Measurements from ENCODE around the gene SLC39A2.
A peak's percentile ranks its signal among the peaks of the same experiment; 100 is the strongest.
"Not testable (repeated sequence)": the region's sequence is repeated elsewhere in the genome, so short reads cannot be mapped to it uniquely, and the experiment has no call there.

Gene SLC39A2

GRCh38 chr14:21025371-21026273 lies 26.5 kb downstream of the SLC39A2 start:
- DNase-seq (ENCODE audit: low read depth, low spot score): peak; percentile 66

- no peak for DNase-seq (ENCODE audit: low read depth, low spot score)
Observed at GRCh38 chr14:21026274-21026987, 27.3 kb downstream of the SLC39A2 start.

GRCh38 chr14:21026988-21027315 lies 27.9 kb downstream of the SLC39A2 start:
- DNase-seq (ENCODE audit: low read depth, low spot score): peak; percentile 70

GRCh38 chr14:21029917-21030316 lies 30.8 kb downstream of the SLC39A2 start, which contains the start of gene TPPP2:
TSS of gene TPPP2 (plus strand) at chr14:21030217. CDS start at chr14:21030582, 365 bp downstream.
- no peak for DNase-seq (ENCODE audit: low read depth, low spot score)

GRCh38 chr14:21030531-21030930 lies 31.4 kb downstream of the SLC39A2 start:
- DNase-seq (ENCODE audit: low read depth, low spot score): no peak

GRCh38 chr14:21032326-21033132 lies 33.4 kb downstream of the SLC39A2 start:
- no peak for DNase-seq (ENCODE audit: low read depth, low spot score)

GRCh38 chr14:21033133-21033698 lies 34.1 kb downstream of the SLC39A2 start:
- no peak for DNase-seq (ENCODE audit: low read depth, low spot score)

- DNase-seq (ENCODE audit: low read depth, low spot score): no peak
Observed at GRCh38 chr14:21034707-21035106, 35.6 kb downstream of the SLC39A2 start, which contains the start of gene RNASE13. TSS of gene RNASE13 (minus strand) at chr14:21034807. CDS start at chr14:21034288, 519 bp downstream.

- no peak for DNase-seq (ENCODE audit: low read depth, low spot score)
Observed at GRCh38 chr14:21036751-21037150, 37.7 kb downstream of the SLC39A2 start.

- no peak for DNase-seq (ENCODE audit: low read depth, low spot score)
Observed at GRCh38 chr14:21037156-21037555, 38.1 kb downstream of the SLC39A2 start.

- DNase-seq (ENCODE audit: low read depth, low spot score): peak; percentile 79
Observed at GRCh38 chr14:21038441-21039422, 39.6 kb downstream of the SLC39A2 start.

GRCh38 chr14:21039585-21040369 lies 40.7 kb downstream of the SLC39A2 start:
- peak; percentile 77 for DNase-seq (ENCODE audit: low read depth, low spot score)

GRCh38 chr14:21040370-21040925 lies 41.4 kb downstream of the SLC39A2 start:
- DNase-seq (ENCODE audit: low read depth, low spot score): no peak

GRCh38 chr14:21040941-21041340 lies 41.8 kb downstream of the SLC39A2 start:
- DNase-seq (ENCODE audit: low read depth, low spot score): not testable (repeated sequence)

- DNase-seq (ENCODE audit: low read depth, low spot score): no peak
Observed at GRCh38 chr14:21041676-21042433, 42.8 kb downstream of the SLC39A2 start, which contains the start of gene RNASE7. TSS of gene RNASE7 (plus strand) at chr14:21042362. CDS start at chr14:21042993, 631 bp downstream.

GRCh38 chr14:21042918-21043317 lies 43.8 kb downstream of the SLC39A2 start:
- no peak for DNase-seq (ENCODE audit: low read depth, low spot score)

- DNase-seq (ENCODE audit: low read depth, low spot score): no peak
Observed at GRCh38 chr14:21043387-21043973, 44.4 kb downstream of the SLC39A2 start.

All from ELF-1 (cell line).